Vagina (tissue), 2 donors: Measurements from ENCODE around the gene ICAM5. TPM values are rescaled to one million over a fixed set of nuclear protein-coding genes. Genes with fewer than 3 reads are reported as not detected.

Experiments used
- DNase-seq, 2 donors: peaks; one replicate each; pipeline ENCODE4 v3.0.0-alpha.2; 2017; ENCODE audit errors: extremely low spot score in 2 of 2
- H3K27ac ChIP-seq: fragments of 200-600 bp; sonication (generic); one replicate; pipeline ENCODE4 v1.5.1; 2019
- H3K27me3 ChIP-seq: fragments of 200-600 bp; sonication (generic); one replicate; pipeline ENCODE4 v1.5.1; 2019
- H3K36me3 ChIP-seq, 2 donors: fragments of 200-600 bp; sonication (generic); one replicate each; pipeline ENCODE4 v1.5.1; 2017 to 2019
- H3K4me1 ChIP-seq: fragments of 200-600 bp; sonication (generic); one replicate; pipeline ENCODE4 v1.5.1; 2019
- H3K4me3 ChIP-seq, 2 donors: fragments of 200-600 bp; sonication (generic); 1 replicate in 1 of 2; 2 replicates in 1 of 2; pipeline ENCODE4 v1.5.1; 2016 to 2019
- H3K9me3 ChIP-seq: fragments of 200-600 bp; sonication (generic); one replicate; pipeline ENCODE4 v1.5.1; 2019
- POLR2A ChIP-seq, 2 donors: fragments of 450-650 bp; IDR thresholded peaks; one replicate each; pipeline ENCODE4 v1.6.1; 2017; ENCODE audit warnings: antibody characterized with exemption in 2 of 2, mild to moderate bottlenecking in 2 of 2, moderate library complexity in 2 of 2
- POLR2AphosphoS5 ChIP-seq, 2 donors: sonication (generic); formaldehyde crosslinking; IDR thresholded peaks; one replicate each; pipeline ENCODE4 v1.9.0; 2017; ENCODE audit warnings: antibody characterized with exemption in 2 of 2, mild to moderate bottlenecking in 2 of 2, low read depth in 1 of 2; ENCODE audit not compliant: insufficient read depth in 1 of 2
- intact Hi-C: fragments of 100-400 bp; cut with DNase I; formaldehyde crosslinking; loops from one replicate; pipeline ENCODE4 v1.15.1; 2023
- total RNA-seq: library from RNA; depleted of rRNA; stranded (reverse); fragments of >200 nt; gene quantifications from one replicate; pipeline ENCODE4 v1.2.3, GENCODE V29; 2016
- TF ChIP-seq, protein P1 (sequence below), 3 experiments: fragments of 450-650 bp in 2 of 3; fragments of 200-600 bp in 1 of 3; sonication (generic) in 1 of 3; IDR thresholded peaks; one replicate each; pipeline ENCODE4 v1.5.1; 2017 to 2019; ENCODE audit warnings: antibody characterized with exemption in 3 of 3, mild to moderate bottlenecking in 2 of 3, moderate library complexity in 2 of 3

ICAM5 gene
- total RNA-seq, 1 donor from 2014 or later = 2.0 TPM

DNA sequence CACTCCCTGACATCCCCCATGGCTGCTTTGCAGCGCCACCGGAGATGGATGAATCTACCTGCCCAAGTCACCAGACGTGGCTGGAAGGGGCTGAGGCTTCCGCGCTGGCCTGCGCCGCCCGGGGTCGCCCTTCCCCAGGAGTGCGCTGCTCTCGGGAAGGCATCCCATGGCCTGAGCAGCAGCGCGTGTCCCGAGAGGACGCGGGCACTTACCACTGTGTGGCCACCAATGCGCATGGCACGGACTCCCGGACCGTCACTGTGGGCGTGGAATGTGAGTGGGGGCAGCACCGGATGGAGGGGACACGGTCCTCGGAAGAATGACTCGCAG lies 4.6 kb downstream of the ICAM5 start:
- TF ChIP-seq, protein P1, sequence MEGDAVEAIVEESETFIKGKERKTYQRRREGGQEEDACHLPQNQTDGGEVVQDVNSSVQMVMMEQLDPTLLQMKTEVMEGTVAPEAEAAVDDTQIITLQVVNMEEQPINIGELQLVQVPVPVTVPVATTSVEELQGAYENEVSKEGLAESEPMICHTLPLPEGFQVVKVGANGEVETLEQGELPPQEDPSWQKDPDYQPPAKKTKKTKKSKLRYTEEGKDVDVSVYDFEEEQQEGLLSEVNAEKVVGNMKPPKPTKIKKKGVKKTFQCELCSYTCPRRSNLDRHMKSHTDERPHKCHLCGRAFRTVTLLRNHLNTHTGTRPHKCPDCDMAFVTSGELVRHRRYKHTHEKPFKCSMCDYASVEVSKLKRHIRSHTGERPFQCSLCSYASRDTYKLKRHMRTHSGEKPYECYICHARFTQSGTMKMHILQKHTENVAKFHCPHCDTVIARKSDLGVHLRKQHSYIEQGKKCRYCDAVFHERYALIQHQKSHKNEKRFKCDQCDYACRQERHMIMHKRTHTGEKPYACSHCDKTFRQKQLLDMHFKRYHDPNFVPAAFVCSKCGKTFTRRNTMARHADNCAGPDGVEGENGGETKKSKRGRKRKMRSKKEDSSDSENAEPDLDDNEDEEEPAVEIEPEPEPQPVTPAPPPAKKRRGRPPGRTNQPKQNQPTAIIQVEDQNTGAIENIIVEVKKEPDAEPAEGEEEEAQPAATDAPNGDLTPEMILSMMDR (IDR thresholded peaks at IDR 0.05) = no peak
- no peak for TF ChIP-seq POLR2A (IDR thresholded peaks at IDR 0.05)
- TF ChIP-seq POLR2AphosphoS5 (IDR thresholded peaks at IDR 0.05; ENCODE audit: insufficient read depth in 1 of 2, low read depth in 1 of 2) = no peak
- Histone ChIP-seq H3K4me3 (no peak overlapping the region), H3K9me3 (no peaks in the 10 kb centered on the region), H3K36me3 (no peaks in the 10 kb centered on the region), H3K27me3 (peaks cover 19% of the 10 kb centered on the region), H3K4me1 (peaks cover 57% of the 10 kb centered on the region), H3K27ac (no peak overlapping the region)
- intact Hi-C loops = no loop called here
- no peak for DNase-seq

DNA sequence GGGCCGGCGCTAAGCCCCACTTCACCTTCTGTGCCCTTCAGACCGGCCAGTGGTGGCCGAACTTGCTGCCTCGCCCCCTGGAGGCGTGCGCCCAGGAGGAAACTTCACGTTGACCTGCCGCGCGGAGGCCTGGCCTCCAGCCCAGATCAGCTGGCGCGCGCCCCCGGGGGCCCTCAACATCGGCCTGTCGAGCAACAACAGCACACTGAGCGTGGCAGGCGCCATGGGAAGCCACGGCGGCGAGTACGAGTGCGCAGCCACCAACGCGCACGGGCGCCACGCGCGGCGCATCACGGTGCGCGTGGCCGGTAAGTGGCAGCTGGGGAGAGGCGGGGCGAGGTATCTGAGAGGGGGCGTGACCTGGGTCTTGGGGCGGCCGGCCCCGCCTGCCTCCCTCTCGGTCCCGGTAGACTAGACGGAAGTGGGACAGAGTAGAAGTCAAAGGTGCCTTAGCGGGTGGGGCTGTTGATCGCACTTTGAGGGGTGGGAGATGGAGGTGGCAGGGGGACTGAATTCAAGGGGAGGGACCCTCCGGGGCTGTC lies 5.6 kb downstream of the ICAM5 start:
- Histone ChIP-seq H3K4me1 (peaks cover 47% of the 10 kb centered on the region), H3K27me3 (peaks cover 18% of the 10 kb centered on the region), H3K9me3 (no peaks in the 10 kb centered on the region), H3K27ac (no peak overlapping the region), H3K4me3 (peak overlapping the region; percentile 1 to 30), H3K36me3 (no peaks in the 10 kb centered on the region)
- intact Hi-C loops = no loop called here
- no peak for TF ChIP-seq POLR2A (IDR thresholded peaks at IDR 0.05)
- no peak for TF ChIP-seq POLR2AphosphoS5 (IDR thresholded peaks at IDR 0.05; ENCODE audit: insufficient read depth in 1 of 2, low read depth in 1 of 2)
- TF ChIP-seq, protein P1 (IDR thresholded peaks at IDR 0.05) = no peak
- DNase-seq = peak in 1 of 2 donors; percentile 91

DNA sequence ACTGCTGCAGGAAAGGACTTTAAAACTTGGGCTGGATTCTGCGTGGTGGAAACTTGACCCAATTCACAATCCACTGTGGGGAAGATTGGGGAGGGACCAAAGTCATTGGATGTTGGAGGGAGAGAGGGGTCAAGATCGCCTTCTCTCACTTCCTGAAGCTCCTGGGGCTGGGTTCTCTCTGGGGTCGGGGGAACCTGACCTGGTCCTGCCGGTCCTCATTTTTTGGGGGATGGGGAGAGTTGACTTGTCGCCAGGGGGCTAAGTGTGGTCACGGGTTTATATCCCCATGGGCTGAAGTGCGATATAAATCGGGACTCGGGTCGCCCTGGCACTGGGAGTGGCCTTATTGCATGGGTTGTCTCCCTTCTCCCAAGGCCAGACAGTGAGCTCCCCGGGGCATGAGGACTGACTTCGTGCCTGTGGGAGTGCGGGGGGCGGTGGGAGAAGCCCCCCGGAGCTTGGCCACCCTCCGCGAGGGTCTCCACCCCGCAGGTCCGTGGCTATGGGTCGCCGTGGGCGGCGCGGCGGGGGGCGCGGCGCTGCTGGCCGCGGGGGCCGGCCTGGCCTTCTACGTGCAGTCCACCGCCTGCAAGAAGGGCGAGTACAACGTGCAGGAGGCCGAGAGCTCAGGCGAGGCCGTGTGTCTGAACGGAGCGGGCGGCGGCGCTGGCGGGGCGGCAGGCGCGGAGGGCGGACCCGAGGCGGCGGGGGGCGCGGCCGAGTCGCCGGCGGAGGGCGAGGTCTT lies 6.3 kb downstream of the ICAM5 start:
- intact Hi-C loops = no loop called here
- no peak for TF ChIP-seq POLR2AphosphoS5 (IDR thresholded peaks at IDR 0.05; ENCODE audit: insufficient read depth in 1 of 2, low read depth in 1 of 2)
- TF ChIP-seq, protein P1 (IDR thresholded peaks at IDR 0.05) = no peak
- TF ChIP-seq POLR2A (IDR thresholded peaks at IDR 0.05) = no peak
- Histone ChIP-seq H3K27ac (no peak overlapping the region), H3K4me1 (peaks cover 40% of the 10 kb centered on the region), H3K36me3 (no peaks in the 10 kb centered on the region), H3K4me3 (peak overlapping the region; percentile 1 to 30), H3K27me3 (peaks cover 18% of the 10 kb centered on the region), H3K9me3 (no peaks in the 10 kb centered on the region)
- no peak for DNase-seq

DNA sequence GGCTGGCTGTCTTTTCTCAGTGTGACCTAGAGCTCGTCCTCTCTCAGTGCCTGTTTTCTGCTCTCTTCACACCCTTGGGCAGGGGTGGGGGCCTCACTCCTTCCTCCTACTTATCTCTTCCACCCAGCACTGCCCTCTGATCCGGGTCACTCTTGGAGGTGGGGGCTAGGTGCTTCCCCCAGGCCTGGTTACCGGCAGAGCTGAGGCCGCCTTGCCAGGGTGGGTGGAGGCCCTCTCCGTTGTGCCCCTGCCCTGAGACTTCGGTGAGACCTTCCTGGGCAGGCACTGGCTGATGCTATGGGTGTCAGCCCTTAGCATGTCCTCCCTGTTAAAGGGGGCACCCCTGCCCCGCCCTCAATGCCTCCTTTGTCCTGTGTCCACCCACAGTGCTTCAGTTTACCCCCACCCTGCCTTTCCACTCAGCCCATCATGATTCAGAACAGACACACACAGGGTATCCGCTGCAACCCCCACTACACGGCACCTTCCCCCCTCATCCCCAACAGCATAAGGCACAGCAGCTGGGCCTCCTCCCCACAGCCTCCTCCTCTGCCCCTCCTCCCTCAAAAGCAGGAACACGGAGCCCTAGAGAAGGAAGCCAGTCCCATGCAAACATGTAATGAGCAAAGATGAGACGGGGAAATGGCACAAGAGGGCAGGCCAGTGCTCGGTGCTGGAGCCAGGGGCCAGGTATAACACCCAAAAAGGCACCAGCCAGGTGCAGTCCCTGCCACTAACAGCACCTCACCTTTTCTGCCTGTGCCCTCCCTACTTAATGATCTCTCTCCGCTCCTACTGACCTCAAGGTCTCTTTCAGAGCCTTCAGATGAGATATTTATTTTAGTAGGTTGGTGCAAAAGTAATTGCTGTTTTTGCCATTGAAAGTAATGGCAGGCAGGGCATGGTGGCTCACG lies 10.1 kb downstream of the ICAM5 start:
- Histone ChIP-seq H3K9me3 (no peaks in the 10 kb centered on the region), H3K4me1 (peaks cover 15% of the 10 kb centered on the region), H3K4me3 (no peak overlapping the region), H3K27ac (no peak overlapping the region), H3K36me3 (no peaks in the 10 kb centered on the region), H3K27me3 (peaks cover 6% of the 10 kb centered on the region)
- peak in 1 of 2 donors; percentile 90 for DNase-seq
- intact Hi-C loops = no loop called here
- TF ChIP-seq POLR2A (IDR thresholded peaks at IDR 0.05) = no peak
- no peak for TF ChIP-seq POLR2AphosphoS5 (IDR thresholded peaks at IDR 0.05; ENCODE audit: insufficient read depth in 1 of 2, low read depth in 1 of 2)
- TF ChIP-seq, protein P1 (IDR thresholded peaks at IDR 0.05) = no peak
